Body of pancreas (tissue), 4 donors: Measurements from ENCODE around the gene TOMM34.

ENCODE experiments used
- CTCF ChIP-seq, 7 experiments: fragments of 450-650 bp in 4 of 7; fragments of 200-600 bp in 3 of 7; sonication (generic) in 3 of 7; IDR thresholded peaks; one replicate each; pipeline ENCODE4 v1.5.1; 2016 to 2019; ENCODE audit warnings: antibody characterized with exemption in 7 of 7
- POLR2A ChIP-seq, 3 donors: fragments of 450-650 bp; IDR thresholded peaks; one replicate each; pipeline ENCODE4 v1.6.1; 2016; ENCODE audit warnings: antibody characterized with exemption in 3 of 3, mild to moderate bottlenecking in 2 of 3

DNA sequence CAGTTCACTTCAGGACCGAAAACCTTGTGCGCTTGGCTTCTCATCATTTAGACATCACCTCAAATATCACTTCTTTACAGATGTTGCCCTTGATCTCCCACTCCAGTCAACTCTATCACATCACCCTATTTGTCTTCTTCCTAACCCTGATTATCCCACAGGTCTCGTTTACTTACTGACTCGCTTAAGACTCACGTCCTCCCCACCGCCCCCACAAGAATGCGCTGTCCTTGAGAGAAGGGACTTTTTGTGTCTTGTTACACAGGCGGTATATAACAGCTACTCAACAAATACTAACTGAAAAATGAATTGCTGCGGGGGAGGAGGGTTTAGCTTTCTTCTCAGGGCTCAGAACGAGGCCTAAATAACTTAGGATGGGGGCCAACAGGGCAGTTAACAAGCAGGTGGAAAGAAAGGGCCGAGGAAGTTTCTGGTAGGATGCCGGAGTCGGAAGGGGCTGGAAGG is 527 bp downstream of the TOMM34 start:
- TF ChIP-seq CTCF (IDR thresholded peaks at IDR 0.05) (no peak), POLR2A (IDR thresholded peaks at IDR 0.05) (no peak)
